NT2/D1 (cell line): ENCODE data around the gene TOLLIP.

Experiments
- YY1 ChIP-seq: IDR thresholded peaks from 2 replicates; pipeline ENCODE4 v1.6.1; 2011; ENCODE audit not compliant: insufficient read length, insufficient read depth
- ZNF274 ChIP-seq: IDR thresholded peaks from 2 replicates; pipeline ENCODE4 v1.6.1; 2011; ENCODE audit warnings: mild to moderate bottlenecking, low read depth, low read length

DNA sequence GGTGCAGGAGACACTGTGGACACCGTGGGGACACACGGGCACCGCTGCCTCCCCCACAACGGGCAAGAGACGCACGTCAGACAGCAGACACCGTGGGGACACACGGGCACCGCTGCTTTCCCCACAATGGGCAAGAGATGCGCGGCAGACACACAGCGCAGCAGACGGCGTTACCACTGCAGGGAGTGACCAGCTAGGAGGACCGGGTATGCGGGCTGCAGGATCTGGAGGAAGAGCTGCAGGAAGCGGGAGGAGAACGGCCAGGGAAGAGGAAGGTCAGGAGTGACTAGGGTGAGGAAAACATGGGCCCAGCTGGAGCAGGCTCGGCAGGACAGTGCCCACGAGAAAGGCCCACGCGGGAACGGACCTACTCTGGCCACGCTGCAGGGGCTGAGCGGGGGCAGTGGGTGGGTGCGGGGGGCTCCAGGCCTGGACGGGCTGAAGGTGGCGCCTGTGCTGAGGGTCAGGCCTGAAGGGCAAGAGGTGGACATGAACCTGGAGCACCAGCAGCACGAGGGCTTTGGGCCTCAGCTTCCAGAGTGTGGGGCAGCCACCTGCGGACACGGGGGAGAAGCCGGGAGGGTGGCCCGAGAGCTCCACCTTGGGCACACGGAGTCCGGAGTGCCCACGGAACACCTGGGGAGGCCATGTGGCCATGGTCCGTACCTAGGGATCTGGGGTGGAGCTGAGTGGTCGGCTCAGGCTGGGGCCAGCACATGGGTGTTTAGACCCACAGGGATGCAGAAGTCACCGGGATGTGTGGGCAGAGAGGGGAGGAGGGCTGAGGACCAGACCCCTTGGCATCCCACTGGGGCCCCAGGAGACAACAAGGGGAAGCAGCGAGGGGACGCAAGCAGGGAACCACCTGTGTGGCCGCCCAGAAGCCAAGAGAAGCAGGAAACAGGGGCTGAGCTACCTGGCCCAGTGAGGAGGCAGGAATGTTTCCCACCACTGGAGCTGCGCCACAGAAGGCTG lies 16.5 kb downstream of the TOLLIP start:
- no peak for TF ChIP-seq ZNF274
- no peak for TF ChIP-seq YY1
